Bronchus fibroblast of lung (primary cell): ENCODE measurements around the gene CD79A. TPM values are rescaled to one million over a fixed set of nuclear protein-coding genes. Genes with fewer than 3 reads are reported as not detected.

Experiments
- total RNA-seq: library from RNA; depleted of rRNA; stranded (reverse); fragments of >200 nt; gene quantifications from 2 replicates; pipeline ENCODE4 v1.2.3, GENCODE V29; 2015

Gene CD79A
- under 0.01 and 0.45 TPM in 2 replicates for total RNA-seq

GRCh38 chr19:41876847-41877832 lies at the start of gene CD79A:
TSS of gene CD79A (plus strand) at chr19:41877279. CDS start at chr19:41877305, 26 bp downstream.

GRCh38 chr19:41844601-41845000 lies 32.5 kb upstream of the CD79A start, which contains the start of gene LYPD4:
TSS of gene LYPD4 (minus strand) at chr19:41844683. CDS start at chr19:41839285, 5,398 bp downstream.

GRCh38 chr19:41845001-41845050 lies 32.3 kb upstream of the CD79A start, which contains the start of gene DMRTC2:
TSS of gene DMRTC2 (plus strand) at chr19:41845042. CDS start at chr19:41847429, 2,387 bp downstream.

GRCh38 chr19:41859618-41860418 lies 17.3 kb upstream of the CD79A start, which contains the start of gene RPS19:
TSS of gene RPS19 (plus strand) at chr19:41860255. CDS start at chr19:41860775, 520 bp downstream.

GRCh38 chr19:41882568-41883462 lies 5.7 kb downstream of the CD79A start, which contains the start of gene ARHGEF1:
TSS of gene ARHGEF1 (plus strand) at chr19:41883184. CDS start at chr19:41888083, 4,899 bp downstream.

GRCh38 chr19:41928221-41928683 lies 51.2 kb downstream of the CD79A start, which contains the start of gene ERFL:
TSS of gene ERFL (minus strand) at chr19:41928449. CDS start at chr19:41912919, 15,530 bp downstream.

Other genes starting within 250 kb of the CD79A start
- gene CEACAM7, start 189.0 kb upstream of the CD79A start, total RNA-seq: not detected in 2 replicates
- not detected in 2 replicates for gene CEACAM5, start 168.7 kb upstream of the CD79A start, total RNA-seq
- not detected in 2 replicates for gene CEACAM6, start 121.7 kb upstream of the CD79A start, total RNA-seq
- not detected in 2 replicates for gene CEACAM3, start 80.7 kb upstream of the CD79A start, total RNA-seq
- gene LYPD4, start 32.6 kb upstream of the CD79A start, total RNA-seq: not detected in 2 replicates
- gene DMRTC2, start 32.2 kb upstream of the CD79A start, total RNA-seq: not detected in 2 replicates
- 1,890 and 2,099 TPM in 2 replicates for gene RPS19, start 17.0 kb upstream of the CD79A start, total RNA-seq
- gene ARHGEF1, start 5.9 kb downstream of the CD79A start, total RNA-seq: 54.0 and 56.3 TPM in 2 replicates
- gene ERFL, start 51.2 kb downstream of the CD79A start, total RNA-seq: under 0.01 TPM in 2 replicates
- gene RABAC1, start 82.0 kb downstream of the CD79A start, total RNA-seq: 280 and 302 TPM in 2 replicates
- 0.15 and 0.17 TPM in 2 replicates for gene ATP1A3, start 117.0 kb downstream of the CD79A start, total RNA-seq
- gene GRIK5, start 192.9 kb downstream of the CD79A start, total RNA-seq: 0.34 and 1.0 TPM in 2 replicates
- 16.3 and 16.4 TPM in 2 replicates for gene ZNF574, start 198.9 kb downstream of the CD79A start, total RNA-seq